ENCODE data around the gene MAB21L3.

DNA sequence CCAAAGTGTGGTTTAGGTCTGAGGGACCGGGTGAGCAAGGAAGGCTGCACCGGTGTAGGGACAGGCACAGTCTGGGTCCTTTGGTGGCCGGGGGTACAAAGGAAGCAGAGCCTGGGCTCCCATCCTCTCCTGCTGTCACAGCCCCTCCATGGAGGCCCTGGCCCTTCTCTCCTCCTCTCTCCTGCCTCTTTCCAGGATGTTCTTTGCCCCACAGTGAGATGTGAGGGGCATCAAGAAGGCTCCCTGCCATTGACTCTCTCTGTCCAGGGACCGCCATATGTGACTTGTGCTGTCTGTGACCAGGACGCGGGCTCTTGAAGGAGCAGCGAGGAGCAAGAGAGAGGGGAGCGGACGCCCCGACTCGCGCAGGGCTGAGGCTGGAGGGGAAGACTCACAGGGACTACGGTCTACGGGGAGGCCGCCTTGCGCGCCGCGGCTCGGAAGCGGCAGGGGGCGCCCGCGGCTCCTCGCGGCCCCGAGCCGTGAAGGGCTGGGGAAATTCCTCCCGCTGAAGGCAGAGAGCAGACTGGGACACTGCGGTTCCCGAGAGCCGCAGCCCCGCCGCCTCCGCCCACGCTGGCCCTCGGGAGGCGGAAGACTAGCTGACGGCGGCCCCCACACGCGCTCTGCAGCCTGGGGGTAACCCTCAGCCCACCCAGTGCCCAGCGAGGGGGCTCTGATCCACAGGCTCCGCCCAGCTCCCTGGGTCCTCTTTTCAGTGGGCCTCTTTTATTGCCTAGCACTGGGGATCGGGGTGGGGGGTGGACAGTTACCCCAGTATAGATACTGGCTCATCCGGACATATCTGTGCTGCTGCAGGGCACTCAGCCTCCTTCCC lies 40.8 kb downstream of the MAB21L3 start:
- TF ChIP-seq, protein P1, sequence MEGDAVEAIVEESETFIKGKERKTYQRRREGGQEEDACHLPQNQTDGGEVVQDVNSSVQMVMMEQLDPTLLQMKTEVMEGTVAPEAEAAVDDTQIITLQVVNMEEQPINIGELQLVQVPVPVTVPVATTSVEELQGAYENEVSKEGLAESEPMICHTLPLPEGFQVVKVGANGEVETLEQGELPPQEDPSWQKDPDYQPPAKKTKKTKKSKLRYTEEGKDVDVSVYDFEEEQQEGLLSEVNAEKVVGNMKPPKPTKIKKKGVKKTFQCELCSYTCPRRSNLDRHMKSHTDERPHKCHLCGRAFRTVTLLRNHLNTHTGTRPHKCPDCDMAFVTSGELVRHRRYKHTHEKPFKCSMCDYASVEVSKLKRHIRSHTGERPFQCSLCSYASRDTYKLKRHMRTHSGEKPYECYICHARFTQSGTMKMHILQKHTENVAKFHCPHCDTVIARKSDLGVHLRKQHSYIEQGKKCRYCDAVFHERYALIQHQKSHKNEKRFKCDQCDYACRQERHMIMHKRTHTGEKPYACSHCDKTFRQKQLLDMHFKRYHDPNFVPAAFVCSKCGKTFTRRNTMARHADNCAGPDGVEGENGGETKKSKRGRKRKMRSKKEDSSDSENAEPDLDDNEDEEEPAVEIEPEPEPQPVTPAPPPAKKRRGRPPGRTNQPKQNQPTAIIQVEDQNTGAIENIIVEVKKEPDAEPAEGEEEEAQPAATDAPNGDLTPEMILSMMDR (IDR thresholded peaks at IDR 0.05): peak; percentile 80 to 87 (median 84)
- peak in 1 of 2 donors; percentile 25 for TF ChIP-seq POLR2A (IDR thresholded peaks at IDR 0.05)

Measured in uterus (tissue), 2 donors.